Ovary (tissue), 3 donors: ENCODE results near the gene CST3.

Experiments
- CTCF ChIP-seq, 3 donors: fragments of 450-650 bp in 2 of 3; fragments of 200-600 bp in 1 of 3; IDR thresholded peaks; one replicate each; pipeline versions ENCODE4 v1.5.1 to v1.8.0; 2016 to 2022; ENCODE audit warnings: antibody characterized with exemption in 3 of 3, mild to moderate bottlenecking in 1 of 3
- POLR2A ChIP-seq: fragments of 450-650 bp; IDR thresholded peaks from one replicate; pipeline ENCODE4 v1.6.1; 2017; ENCODE audit warnings: antibody characterized with exemption, mild to moderate bottlenecking, moderate library complexity
- donor health status: DM: no; HTN: no; CAD: no.

DNA sequence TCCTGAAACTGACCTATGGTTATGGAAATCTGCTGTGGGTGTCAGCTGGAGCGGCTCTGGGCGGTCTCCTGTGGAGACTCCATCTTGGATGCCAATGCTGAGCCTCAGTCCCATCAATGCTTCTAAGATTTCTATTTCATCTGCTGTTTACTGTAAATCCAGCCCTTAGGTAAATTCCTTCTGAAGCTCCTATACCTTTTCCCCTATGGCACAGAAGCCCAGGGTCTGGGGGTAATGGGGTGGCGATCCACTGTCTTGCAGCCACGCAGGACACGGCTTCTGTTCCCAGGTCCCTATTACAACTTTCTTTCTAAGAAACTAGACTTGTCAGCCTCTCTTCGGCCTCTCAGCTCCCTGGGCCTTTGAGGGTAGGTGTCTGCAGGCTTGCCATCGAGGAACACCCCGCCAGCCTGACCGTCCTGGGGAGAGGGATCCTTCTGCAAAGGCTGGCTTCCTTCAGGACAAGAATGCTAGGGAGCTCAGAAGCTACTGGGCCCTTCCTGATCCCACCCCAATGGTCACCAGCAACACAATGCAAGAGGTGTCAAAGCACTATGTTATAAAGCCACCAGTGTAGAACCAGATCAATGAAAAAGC is 6.4 kb downstream of the CST3 start:
- TF ChIP-seq CTCF (IDR thresholded peaks at IDR 0.05) (no peak), POLR2A (no peak)
